ENCODE results near the gene SCART1.

- TF ChIP-seq CTCF (IDR thresholded peaks at IDR 0.05) (no peak), POLR2A (IDR thresholded peaks at IDR 0.05) (no peak)
These were observed 14.0 kb upstream of the SCART1 start for GRCh38 chr10:133439517-133440461.

Data from uterus (tissue), 2 donors.